DMS53 treated with DMSO at 0.1 percent for 48 hours (cell line): Measurements from ENCODE around the gene GPN2.

Experiments
- DNase-seq: peaks from one replicate; lab custom pipeline; 2025; ENCODE audit not compliant: unreplicated experiment; lab: John Stamatoyannopoulos, UW

The GPN2 gene

GRCh38 chr1:26832249-26832960 is 57.7 kb downstream of the GPN2 start:
- DNase-seq = no peak

DNA sequence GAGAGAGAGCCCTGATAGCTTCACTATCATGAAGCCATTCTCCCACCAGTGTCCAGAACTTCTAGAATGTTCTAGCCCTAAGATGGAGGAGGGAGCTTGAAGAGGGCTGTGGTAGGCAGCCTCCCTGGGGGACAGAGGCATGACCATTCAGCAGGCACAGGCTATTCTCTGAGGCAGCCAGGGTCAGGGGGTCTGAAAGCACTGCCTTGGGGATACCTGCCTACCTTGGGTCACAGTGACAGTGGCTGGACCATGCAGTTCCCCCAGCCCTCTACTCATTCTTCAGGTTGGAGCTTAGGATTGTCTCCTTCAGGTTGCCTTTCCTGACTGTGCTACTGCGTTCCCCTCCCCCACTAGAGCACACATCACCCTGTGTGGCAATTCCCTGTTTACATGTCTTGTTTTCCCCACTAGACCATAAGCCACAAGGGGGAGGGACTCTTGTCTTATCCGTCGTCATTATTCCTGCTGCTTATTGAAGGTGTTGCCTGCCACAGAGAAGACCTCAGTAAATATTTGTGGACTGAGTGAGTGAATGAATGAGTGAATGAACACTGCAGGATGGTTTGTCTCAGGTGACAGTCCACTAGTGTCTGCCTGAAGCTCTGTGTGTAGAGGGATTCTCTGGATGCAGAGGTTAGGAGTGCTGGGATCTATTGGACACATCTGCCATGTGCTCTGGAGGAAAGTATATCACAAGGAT is 58.4 kb downstream of the GPN2 start:
- peak; percentile 58 for DNase-seq

DNA sequence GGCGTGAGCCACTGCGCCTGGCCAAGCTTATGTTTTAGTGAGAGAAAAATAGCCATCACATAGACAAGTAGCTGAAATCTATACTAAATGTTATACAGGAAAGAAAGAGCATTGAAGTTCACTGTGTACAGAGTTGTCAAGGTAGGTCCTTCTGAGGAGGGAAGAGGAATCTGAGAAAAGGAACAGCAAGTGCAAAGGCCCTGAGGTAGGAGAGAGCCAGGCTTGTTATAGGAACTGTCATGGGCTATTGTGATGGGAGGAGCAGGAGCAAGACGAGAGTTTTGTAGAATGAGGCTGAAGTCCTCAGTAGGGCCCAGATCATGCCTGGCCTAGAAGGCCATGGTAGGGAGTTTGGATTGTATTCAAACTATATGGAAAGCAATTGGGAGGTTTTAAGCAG is 59.0 kb downstream of the GPN2 start:
- DNase-seq = no peak

- DNase-seq = no peak
Measured at GRCh38 chr1:26829184-26829911, 60.7 kb downstream of the GPN2 start.

DNA sequence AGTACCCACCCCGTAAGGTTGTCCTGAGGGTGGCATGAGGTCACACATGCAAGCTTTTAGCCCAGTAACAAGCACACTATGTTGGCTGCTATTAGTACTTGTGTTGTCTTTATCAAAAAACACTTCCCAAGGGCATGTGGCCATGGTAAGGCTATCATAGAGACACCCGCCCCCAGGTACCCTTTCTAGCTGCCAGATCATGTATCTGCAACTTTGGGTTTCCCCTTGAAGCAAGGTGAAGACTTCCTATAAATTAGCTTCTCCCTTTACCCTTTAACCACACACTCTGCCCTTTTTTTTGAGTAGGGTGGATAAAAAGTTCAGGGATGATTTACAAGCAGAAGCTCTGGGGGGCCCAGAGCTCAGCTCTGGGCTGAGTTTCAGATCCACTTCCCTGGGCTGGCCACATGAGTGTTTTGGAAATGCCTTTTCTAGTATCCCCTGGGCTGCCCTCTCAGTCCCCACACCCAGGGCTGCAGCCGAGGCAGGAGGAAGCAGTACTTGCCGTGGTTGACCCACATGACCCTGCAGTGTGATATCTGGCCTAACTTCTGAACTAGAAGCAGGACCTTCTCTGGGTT is 61.6 kb downstream of the GPN2 start:
- no peak for DNase-seq

DNA sequence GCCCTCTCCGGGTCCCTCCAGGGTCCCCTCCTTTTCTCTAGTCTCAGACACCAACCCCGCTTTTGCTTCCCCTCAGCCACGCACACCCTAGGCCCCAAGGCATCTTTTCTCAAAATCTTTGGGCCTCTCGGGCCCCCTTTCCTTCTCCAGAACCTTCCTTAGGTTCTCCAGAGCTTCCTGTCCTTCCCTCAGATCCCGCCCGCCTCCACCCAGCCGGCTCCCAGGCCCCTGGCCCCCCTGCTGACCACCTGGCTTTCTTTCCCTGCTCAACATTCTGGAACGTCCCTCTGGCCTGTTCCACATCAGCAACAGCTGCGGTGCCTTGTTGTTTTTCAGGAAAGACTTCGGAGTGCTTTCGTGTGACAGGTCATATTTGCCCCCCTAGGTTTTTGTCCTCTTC is 62.4 kb downstream of the GPN2 start:
- DNase-seq = no peak

DNA sequence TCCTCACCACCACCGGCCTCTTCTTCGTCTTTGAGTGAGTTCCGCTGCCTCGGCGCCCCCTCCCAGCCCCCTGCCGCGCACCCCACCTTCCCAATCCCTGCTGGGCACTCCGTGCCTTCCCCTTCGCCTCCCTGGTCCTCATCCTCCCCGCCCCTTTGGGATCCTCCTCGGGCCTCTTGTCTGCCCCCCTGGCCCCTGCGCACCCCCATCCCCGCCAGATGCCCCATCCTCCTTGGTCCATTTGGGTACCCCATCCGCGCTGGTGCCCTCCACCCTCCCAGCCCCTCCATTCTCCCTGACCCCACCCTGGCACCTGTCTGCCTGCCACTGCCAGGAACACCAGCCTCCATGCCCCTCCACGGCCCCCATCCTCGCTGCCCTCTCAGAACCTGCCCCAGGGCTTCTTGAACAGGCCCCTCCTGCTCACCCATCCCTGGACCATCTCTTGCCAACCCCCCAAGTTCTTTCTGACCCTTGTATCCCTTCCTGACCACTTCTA is 62.9 kb downstream of the GPN2 start:
- DNase-seq = no peak

DNA sequence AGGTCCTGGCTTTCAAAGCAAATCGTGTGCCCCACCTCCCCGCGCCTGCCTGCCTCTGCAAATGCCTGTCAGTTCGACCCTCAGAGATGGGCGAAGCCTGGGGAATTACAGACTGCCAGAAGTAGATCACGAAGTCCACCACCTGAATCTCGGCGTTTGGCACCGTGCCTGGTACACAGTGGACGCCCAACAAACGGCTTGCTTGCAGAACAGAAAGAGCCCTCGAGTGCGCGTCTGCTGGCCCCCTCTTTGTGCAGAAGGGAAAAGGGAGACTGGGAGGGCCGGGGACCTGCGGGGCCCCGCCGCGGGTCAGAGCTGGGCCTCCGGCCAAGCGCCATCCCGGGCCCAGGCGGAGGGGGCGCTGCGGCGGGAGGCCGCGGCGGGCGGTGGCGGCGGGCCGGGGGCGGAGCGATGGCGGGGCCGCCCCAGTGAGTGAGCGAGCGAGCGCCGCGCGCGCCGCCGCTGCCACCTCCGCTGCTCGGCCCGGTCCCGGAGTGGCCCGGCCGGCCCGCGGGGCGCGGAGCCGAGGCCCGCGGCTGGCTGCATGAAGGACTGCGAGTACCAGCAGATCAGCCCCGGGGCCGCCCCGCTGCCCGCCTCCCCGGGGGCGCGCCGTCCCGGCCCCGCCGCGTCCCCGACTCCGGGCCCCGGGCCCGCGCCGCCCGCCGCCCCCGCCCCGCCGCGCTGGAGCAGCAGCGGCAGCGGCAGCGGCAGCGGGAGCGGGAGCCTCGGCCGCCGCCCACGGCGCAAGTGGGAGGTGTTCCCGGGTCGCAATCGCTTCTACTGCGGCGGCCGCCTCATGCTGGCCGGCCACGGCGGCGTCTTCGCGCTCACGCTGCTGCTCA is 63.6 kb downstream of the GPN2 start, which contains the start of gene ZDHHC18:
Gene ZDHHC18, plus strand, starts transcription at position 428 of the 845 bp plus-strand sequence. Its CDS starts 117 bp downstream, at position 545.
- DNase-seq = peak; percentile 43
